ENCODE measurements around the gene R3HCC1L. TPM values are rescaled to one million over a fixed set of nuclear protein-coding genes. Genes with fewer than 3 reads are reported as not detected.
A peak's percentile ranks its signal among the peaks of the same experiment; 100 is the strongest.

The R3HCC1L gene
- total RNA-seq, 1 donor from 2014 or later = 11.3 TPM

DNA sequence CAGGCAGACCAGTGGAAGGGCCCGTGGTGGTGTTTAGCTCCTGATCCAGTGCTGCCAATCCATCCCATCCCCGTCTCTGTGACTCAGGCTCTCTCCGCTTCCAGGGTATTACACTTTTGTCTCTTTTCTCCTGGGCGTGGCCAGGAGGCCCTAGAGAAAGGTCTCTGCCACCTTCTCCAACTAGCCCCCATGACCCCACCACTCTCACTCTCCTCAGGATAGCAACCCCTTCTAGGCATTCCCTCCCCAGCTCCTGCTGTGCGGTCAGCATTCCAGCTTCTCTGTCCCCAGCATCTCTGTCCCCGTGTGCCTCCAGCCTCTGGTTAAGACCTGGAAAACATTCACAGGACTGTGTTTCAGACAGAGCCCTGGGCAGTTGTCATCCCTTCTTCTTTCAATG, 36.2 kb upstream of the R3HCC1L start:
- no peak overlapping the region for H3K27ac Mint-ChIP-seq (ENCODE audit: unreplicated experiment)
- H3K27me3 Mint-ChIP-seq (ENCODE audit: unreplicated experiment) = peaks cover 16% of the 10 kb centered on the region
- no peaks in the 10 kb centered on the region for H3K36me3 Mint-ChIP-seq (ENCODE audit: unreplicated experiment)
- no peaks in the 10 kb centered on the region for H3K9me3 Mint-ChIP-seq (ENCODE audit: unreplicated experiment)
- no peak overlapping the region for H3K4me3 Mint-ChIP-seq (ENCODE audit: unreplicated experiment)
- peak; percentile 70 for DNase-seq (ENCODE audit: extremely low spot score, unreplicated experiment)
- no peak for TF ChIP-seq CTCF (IDR thresholded peaks at IDR 0.05)
- H3K4me1 Mint-ChIP-seq (ENCODE audit: unreplicated experiment) = peaks cover 9% of the 10 kb centered on the region

GRCh38 chr10:98100476-98100875, 34.0 kb upstream of the R3HCC1L start:
- Mint-ChIP-seq H3K4me1 (ENCODE audit: unreplicated experiment) (peaks cover 9% of the 10 kb centered on the region), H3K27me3 (ENCODE audit: unreplicated experiment) (peaks cover 20% of the 10 kb centered on the region), H3K36me3 (ENCODE audit: unreplicated experiment) (no peaks in the 10 kb centered on the region), H3K27ac (ENCODE audit: unreplicated experiment) (no peak overlapping the region), H3K9me3 (ENCODE audit: unreplicated experiment) (no peaks in the 10 kb centered on the region), H3K4me3 (ENCODE audit: unreplicated experiment) (no peak overlapping the region)
- TF ChIP-seq CTCF (IDR thresholded peaks at IDR 0.05) = no peak
- DNase-seq (ENCODE audit: extremely low spot score, unreplicated experiment) = no peak

GRCh38 chr10:98101366-98101765, 33.1 kb upstream of the R3HCC1L start:
- no peak overlapping the region for H3K27ac Mint-ChIP-seq (ENCODE audit: unreplicated experiment)
- H3K36me3 Mint-ChIP-seq (ENCODE audit: unreplicated experiment) = no peaks in the 10 kb centered on the region
- no peak overlapping the region for H3K4me3 Mint-ChIP-seq (ENCODE audit: unreplicated experiment)
- H3K27me3 Mint-ChIP-seq (ENCODE audit: unreplicated experiment) = peaks cover 22% of the 10 kb centered on the region
- no peaks in the 10 kb centered on the region for H3K9me3 Mint-ChIP-seq (ENCODE audit: unreplicated experiment)
- peaks cover 9% of the 10 kb centered on the region for H3K4me1 Mint-ChIP-seq (ENCODE audit: unreplicated experiment)
- TF ChIP-seq CTCF (IDR thresholded peaks at IDR 0.05) = no peak
- DNase-seq (ENCODE audit: extremely low spot score, unreplicated experiment) = no peak

- H3K9me3 Mint-ChIP-seq (ENCODE audit: unreplicated experiment) = no peaks in the 10 kb centered on the region
- no peak overlapping the region for H3K27ac Mint-ChIP-seq (ENCODE audit: unreplicated experiment)
- no peak for DNase-seq (ENCODE audit: extremely low spot score, unreplicated experiment)
- H3K27me3 Mint-ChIP-seq (ENCODE audit: unreplicated experiment) = peaks cover 32% of the 10 kb centered on the region
- no peak overlapping the region for H3K4me3 Mint-ChIP-seq (ENCODE audit: unreplicated experiment)
- TF ChIP-seq CTCF (IDR thresholded peaks at IDR 0.05) = no peak
- H3K36me3 Mint-ChIP-seq (ENCODE audit: unreplicated experiment) = no peaks in the 10 kb centered on the region
- H3K4me1 Mint-ChIP-seq (ENCODE audit: unreplicated experiment) = no peaks in the 10 kb centered on the region
Measured at GRCh38 chr10:98104125-98104524, 30.3 kb upstream of the R3HCC1L start.

- no peaks in the 10 kb centered on the region for H3K36me3 Mint-ChIP-seq (ENCODE audit: unreplicated experiment)
- no peak for TF ChIP-seq CTCF (IDR thresholded peaks at IDR 0.05)
- no peak overlapping the region for H3K27ac Mint-ChIP-seq (ENCODE audit: unreplicated experiment)
- DNase-seq (ENCODE audit: extremely low spot score, unreplicated experiment) = no peak
- H3K4me1 Mint-ChIP-seq (ENCODE audit: unreplicated experiment) = no peaks in the 10 kb centered on the region
- H3K27me3 Mint-ChIP-seq (ENCODE audit: unreplicated experiment) = peaks cover 42% of the 10 kb centered on the region
- H3K4me3 Mint-ChIP-seq (ENCODE audit: unreplicated experiment) = no peak overlapping the region
- no peaks in the 10 kb centered on the region for H3K9me3 Mint-ChIP-seq (ENCODE audit: unreplicated experiment)
Measured at GRCh38 chr10:98106531-98106930, 27.9 kb upstream of the R3HCC1L start.
